HepG2 (cell line): Measurements from ENCODE around the gene LDLRAD3. TPM values are rescaled to one million over a fixed set of nuclear protein-coding genes. Genes with fewer than 3 reads are reported as not detected.

Experiments
- ATAC-seq: fragments of 200-7000 bp; cut with Tn5 transposase; 3 replicates; pipeline ENCODE4 v1.9.1; 2020; ENCODE audit warnings: mild to moderate bottlenecking, moderate library complexity
- BruUV-seq: library from RNA; stranded (reverse); fragments of 400-500 nt; replicated peaks from 2 replicates; lab custom pipeline; 2021; lab: Mats Ljungman, UMichigan
- CTCF ChIA-PET: fragments of 300-600 bp; formaldehyde crosslinking; extraction: SDS; loops from one replicate; lab custom pipeline; 2021; ENCODE audit warnings: low total read pairs, inconsistent platforms, low intra/inter-chr PET ratio; lab: Yijun Ruan, JAX
- POLR2A ChIA-PET: fragments of 350-600 bp; sonication (Branson Sonifier 250); formaldehyde crosslinking; loops from one replicate; lab custom pipeline; 2020; ENCODE audit warnings: antibody characterized with exemption, inconsistent platforms; lab: Yijun Ruan, JAX
- DNase-seq: peaks from one replicate; pipeline ENCODE4 v3.0.0-alpha.2; 2015; ENCODE audit warnings: low spot score
- FAIRE-seq: peaks from 3 replicates; lab custom pipeline; 2011; peaks lifted over from hg19 to GRCh38; lab: Jason Lieb, UNC
- H2AFZ ChIP-seq: one replicate; pipeline ENCODE4 v1.6.1; 2011; ENCODE audit warnings: low read length, inconsistent platforms
- H3K27ac ChIP-seq: fragments of 300-600 bp; 3 replicates; pipeline ENCODE4 v1.8.0; 2011; ENCODE audit warnings: mixed run types, mild to moderate bottlenecking, mixed read lengths, low read length, inconsistent platforms; ENCODE audit not compliant: insufficient read depth; ENCODE audit errors: extremely low read length
- H3K27me3 ChIP-seq, 2 experiments: fragments of 200-600 bp in 1 of 2; 2 replicates in 1 of 2; 3 replicates in 1 of 2; pipeline versions ENCODE4 v1.6.0 to v1.8.0; 2011; ENCODE audit warnings: low read length in 2 of 2, mild to moderate bottlenecking in 2 of 2, moderate library complexity in 2 of 2, inconsistent platforms in 1 of 2; ENCODE audit not compliant: insufficient read depth in 2 of 2, control insufficient read depth in 1 of 2
- H3K36me3 ChIP-seq, 2 experiments: fragments of 200-600 bp in 1 of 2; replicated peaks in 1 of 2; 2 replicates in 1 of 2; 3 replicates in 1 of 2; pipeline versions ENCODE4 v1.5.1 to v1.8.0; 2011; ENCODE audit warnings: low read length in 2 of 2, inconsistent platforms in 1 of 2; ENCODE audit not compliant: insufficient read depth in 2 of 2, control insufficient read depth in 1 of 2
- H3K4me1 ChIP-seq: 2 replicates; pipeline ENCODE4 v1.5.1; 2012; ENCODE audit warnings: low read length, inconsistent platforms; ENCODE audit not compliant: insufficient read depth
- H3K4me2 ChIP-seq: 2 replicates; pipeline ENCODE4 v1.6.0; 2011; ENCODE audit warnings: low read depth, low read length, inconsistent platforms
- H3K4me3 ChIP-seq, 3 experiments: fragments of 200-600 bp in 1 of 3; sonication (generic), shearing (Covaris generic) in 1 of 3; replicated peaks in 1 of 3; 2 replicates each; pipeline ENCODE4 v1.5.1; 2011 to 2016; ENCODE audit warnings: low read length in 3 of 3, inconsistent platforms in 2 of 3, low read depth in 2 of 3, mild to moderate bottlenecking in 2 of 3, control low read depth in 1 of 3, mixed read lengths in 1 of 3; ENCODE audit not compliant: insufficient read depth in 1 of 3
- H3K79me2 ChIP-seq: one replicate; pipeline ENCODE4 v1.6.1; 2011; ENCODE audit warnings: low read length, inconsistent platforms; ENCODE audit not compliant: insufficient read depth
- H3K9ac ChIP-seq: 2 replicates; pipeline ENCODE4 v1.6.0; 2011; ENCODE audit warnings: mild to moderate bottlenecking, low read depth, low read length, inconsistent platforms; ENCODE audit not compliant: insufficient read depth
- H3K9me3 ChIP-seq: 2 replicates; pipeline ENCODE4 v1.5.1; 2012; ENCODE audit warnings: mild to moderate bottlenecking, low read length
- H4K20me1 ChIP-seq: 2 replicates; pipeline ENCODE4 v1.6.0; 2011; ENCODE audit warnings: inconsistent platforms, mild to moderate bottlenecking, low read length, moderate library complexity; ENCODE audit not compliant: insufficient read depth
- HNRNPUL1 ChIP-seq: fragments of 200-400 bp; formaldehyde crosslinking; IDR thresholded peaks from 2 replicates; pipeline ENCODE4 v1.6.1; 2017; ENCODE audit warnings: low read depth, mild to moderate bottlenecking, low read length, moderate library complexity
- MBD4 ChIP-seq: IDR thresholded peaks from 2 replicates; pipeline ENCODE4 v1.6.1; 2012; ENCODE audit warnings: low read length, inconsistent platforms, borderline replicate concordance
- SIN3A ChIP-seq: IDR thresholded peaks from 2 replicates; pipeline ENCODE4 v1.6.1; 2011; ENCODE audit warnings: low read depth, mild to moderate bottlenecking, control low read depth, low read length, borderline replicate concordance
- STAT6 ChIP-seq: sonication (generic); formaldehyde crosslinking; IDR thresholded peaks from 2 replicates; pipeline ENCODE4 v1.4.0; 2020; ENCODE audit warnings: missing genetic modification reagents, mild to moderate bottlenecking, borderline replicate concordance
- WGBS: methylation state at CpG from one replicate; pipeline ENCODE4 v1.1.6; 2017; ENCODE audit warnings: low lambda C conversion rate; 5-methylcytosine and 5-hydroxymethylcytosine counted together
- in situ Hi-C: cut with HindIII; loops from 2 replicates; pipeline ENCODE4 v1.10.0; 2017; ENCODE audit warnings: low pct_unique_long_range_greater_than_20kb; ENCODE audit not compliant: extremely low pct_ligation_motif_present
- intact Hi-C: fragments of 100-400 bp; cut with micrococcal nuclease; formaldehyde crosslinking; loops from one replicate; pipeline ENCODE4 v1.10.0; 2022; ENCODE audit not compliant: unreplicated experiment
- polyA plus RNA-seq, 8 experiments: library from polyadenylated mRNA; depleted of rRNA in 3 of 8; stranded (reverse) in 7 of 8; unstranded in 1 of 8; fragments of >200 nt; fragmentation: Illumina TruSeq in 4 of 8; extraction: Trizol in 4 of 8; gene quantifications; 2 replicates each; pipeline versions ENCODE4 v1.2.1 to v1.2.3, GENCODE V29; 2011 to 2016; ENCODE audit warnings: low read depth in 4 of 8, missing spikeins in 1 of 8, mixed read lengths in 1 of 8; ENCODE audit not compliant: insufficient read depth in 1 of 8
- total RNA-seq, 5 experiments: library from RNA; depleted of rRNA; stranded (reverse); fragments of >200 nt; fragmentation: Illumina TruSeq; extraction: Trizol; gene quantifications; 2 replicates each; pipeline ENCODE4 v1.2.3, GENCODE V29; 2016; ENCODE audit warnings: low read depth in 1 of 5
- TF ChIP-seq, protein P1 (sequence below): sonication (generic); formaldehyde crosslinking; IDR thresholded peaks from 2 replicates; pipeline ENCODE4 v1.4.0; 2020; ENCODE audit warnings: missing genetic modification reagents; ENCODE audit errors: not compliant biosample characterization

The LDLRAD3 gene
- total and polyA plus RNA-seq, 2 of the 13 experiments (the other 11 are each of a cell fraction or from before 2014, with no cell fraction given), result 0.50 to 0.60 TPM

- TF ChIP-seq STAT6 (CRISPR knock-in tag), result no peak
- TF ChIP-seq, protein P1, sequence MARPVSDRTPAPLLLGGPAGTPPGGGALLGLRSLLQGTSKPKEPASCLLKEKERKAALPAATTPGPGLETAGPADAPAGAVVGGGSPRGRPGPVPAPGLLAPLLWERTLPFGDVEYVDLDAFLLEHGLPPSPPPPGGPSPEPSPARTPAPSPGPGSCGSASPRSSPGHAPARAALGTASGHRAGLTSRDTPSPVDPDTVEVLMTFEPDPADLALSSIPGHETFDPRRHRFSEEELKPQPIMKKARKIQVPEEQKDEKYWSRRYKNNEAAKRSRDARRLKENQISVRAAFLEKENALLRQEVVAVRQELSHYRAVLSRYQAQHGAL (CRISPR knock-in tag), result no peak
- TF ChIP-seq SIN3A, result no peak
- no peak for TF ChIP-seq HNRNPUL1
- no peak for TF ChIP-seq MBD4
- in situ Hi-C loops, result no loop called here
- ATAC-seq (no peak), FAIRE-seq (no peak), DNase-seq (no peak)
- no TSS peak for BruUV-seq
- no peaks in the 10 kb centered on the region for H3K9me3 ChIP-seq
- intact Hi-C loops, result no loop called here
- no peaks in the 10 kb centered on the region for H4K20me1 ChIP-seq
- H3K27ac ChIP-seq, result no peak overlapping the region
- H3K27me3 ChIP-seq, result no peaks in the 10 kb centered on the region
- H3K79me2 ChIP-seq, result no peaks in the 10 kb centered on the region
- ChIA-PET POLR2A (no interaction called here), CTCF (no interaction called here)
- no peaks in the 10 kb centered on the region for H3K4me1 ChIP-seq
- no peak overlapping the region for H2AFZ ChIP-seq
- no peak overlapping the region for H3K4me2 ChIP-seq
- no peaks in the 10 kb centered on the region for H3K36me3 ChIP-seq
- no peak overlapping the region for H3K4me3 ChIP-seq
- WGBS, result 0% methylated on average over 1 of the region's 1 CpG
- no peak overlapping the region for H3K9ac ChIP-seq
Measured at GRCh38 chr11:36243641-36244040, 299.8 kb downstream of the LDLRAD3 start.
